GM12891 (cell line): ENCODE measurements around the gene KCNIP1.

ENCODE experiments used
- POLR2A ChIP-seq: IDR thresholded peaks from 2 replicates; pipeline ENCODE4 v1.6.1; 2011; ENCODE audit warnings: low read depth, low read length, control low read depth
- POLR2AphosphoS5 ChIP-seq: IDR thresholded peaks from 2 replicates; pipeline ENCODE4 v1.6.1; 2011; ENCODE audit warnings: low read depth, low read length, control low read depth
- SPI1 ChIP-seq: IDR thresholded peaks from 2 replicates; pipeline ENCODE4 v1.6.1; 2011; ENCODE audit warnings: low read depth, low read length, control low read depth
- TAF1 ChIP-seq: IDR thresholded peaks from 2 replicates; pipeline ENCODE4 v1.6.1; 2011; ENCODE audit warnings: low read depth, low read length, control low read depth

- no peak for TF ChIP-seq POLR2AphosphoS5
- no peak for TF ChIP-seq POLR2A
- no peak for TF ChIP-seq TAF1
- no peak for TF ChIP-seq SPI1
Measured at GRCh38 chr5:170570476-170570875, 66.7 kb downstream of the KCNIP1 start.
